ENCODE data around the gene RAB40B.

DNA sequence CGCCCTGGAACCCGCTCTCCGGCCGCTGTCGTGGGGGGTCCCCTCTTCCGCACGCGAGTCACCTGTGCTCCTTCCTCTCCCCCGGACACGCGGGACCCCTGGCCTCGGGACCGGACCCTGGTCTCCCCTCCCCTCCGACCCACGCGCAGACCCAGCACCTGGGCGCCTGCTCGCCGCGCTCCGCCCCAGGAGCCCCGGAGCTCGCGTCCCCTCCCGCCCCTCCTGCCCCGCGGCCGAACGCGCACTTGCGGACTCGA lies 762 bp downstream of the RAB40B start:
- no peak for TF ChIP-seq POLR2AphosphoS5 (IDR thresholded peaks at IDR 0.05; ENCODE audit: low read depth, low read length)
- TF ChIP-seq POLR2A (IDR thresholded peaks at IDR 0.05; ENCODE audit: low read depth, low read length): no peak
- TF ChIP-seq TAF1 (IDR thresholded peaks at IDR 0.05; ENCODE audit: low read depth, low read length): no peak

All from GM12891 (cell line).